Measurements from ENCODE around the gene CTDSP2.

Gene CTDSP2

GRCh38 chr12:57839996-57840395 lies 6.5 kb downstream of the CTDSP2 start:
- Histone ChIP-seq H2AFZ (ENCODE audit: low read depth, low read length, severe bottlenecking) (no peak overlapping the region), H3K4me2 (ENCODE audit: low read depth, low read length, poor library complexity, severe bottlenecking) (no peak overlapping the region), H3K79me2 (ENCODE audit: insufficient read depth, low read length) (no peaks in the 10 kb centered on the region), H3K9ac (ENCODE audit: low read length) (no peak overlapping the region), H3K36me3 (ENCODE audit: low read length) (no peaks in the 10 kb centered on the region), H3K27ac (ENCODE audit: low read depth, low read length) (no peak overlapping the region), H3K27me3 (ENCODE audit: low read length) (no peaks in the 10 kb centered on the region), H3K9me2 (replicated peaks; ENCODE audit: insufficient read depth, low read length) (no peaks in the 10 kb centered on the region), H3K9me3 (ENCODE audit: insufficient read depth, low read length) (no peaks in the 10 kb centered on the region), H3F3A (ENCODE audit: insufficient read depth) (no peaks in the 10 kb centered on the region), H3K4me3 (ENCODE audit: insufficient read depth, low read length, poor library complexity, severe bottlenecking) (no peak overlapping the region), H4K20me1 (ENCODE audit: low read depth, low read length) (no peaks in the 10 kb centered on the region)
- TF ChIP-seq, protein P1, sequence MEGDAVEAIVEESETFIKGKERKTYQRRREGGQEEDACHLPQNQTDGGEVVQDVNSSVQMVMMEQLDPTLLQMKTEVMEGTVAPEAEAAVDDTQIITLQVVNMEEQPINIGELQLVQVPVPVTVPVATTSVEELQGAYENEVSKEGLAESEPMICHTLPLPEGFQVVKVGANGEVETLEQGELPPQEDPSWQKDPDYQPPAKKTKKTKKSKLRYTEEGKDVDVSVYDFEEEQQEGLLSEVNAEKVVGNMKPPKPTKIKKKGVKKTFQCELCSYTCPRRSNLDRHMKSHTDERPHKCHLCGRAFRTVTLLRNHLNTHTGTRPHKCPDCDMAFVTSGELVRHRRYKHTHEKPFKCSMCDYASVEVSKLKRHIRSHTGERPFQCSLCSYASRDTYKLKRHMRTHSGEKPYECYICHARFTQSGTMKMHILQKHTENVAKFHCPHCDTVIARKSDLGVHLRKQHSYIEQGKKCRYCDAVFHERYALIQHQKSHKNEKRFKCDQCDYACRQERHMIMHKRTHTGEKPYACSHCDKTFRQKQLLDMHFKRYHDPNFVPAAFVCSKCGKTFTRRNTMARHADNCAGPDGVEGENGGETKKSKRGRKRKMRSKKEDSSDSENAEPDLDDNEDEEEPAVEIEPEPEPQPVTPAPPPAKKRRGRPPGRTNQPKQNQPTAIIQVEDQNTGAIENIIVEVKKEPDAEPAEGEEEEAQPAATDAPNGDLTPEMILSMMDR (IDR thresholded peaks at IDR 0.05; ENCODE audit: insufficient read depth, low read length, poor library complexity, severe bottlenecking): no peak
- TF ChIP-seq EZH2phosphoT487 (conservative IDR thresholded peaks at IDR 0.05; ENCODE audit: low read length): no peak

DNA sequence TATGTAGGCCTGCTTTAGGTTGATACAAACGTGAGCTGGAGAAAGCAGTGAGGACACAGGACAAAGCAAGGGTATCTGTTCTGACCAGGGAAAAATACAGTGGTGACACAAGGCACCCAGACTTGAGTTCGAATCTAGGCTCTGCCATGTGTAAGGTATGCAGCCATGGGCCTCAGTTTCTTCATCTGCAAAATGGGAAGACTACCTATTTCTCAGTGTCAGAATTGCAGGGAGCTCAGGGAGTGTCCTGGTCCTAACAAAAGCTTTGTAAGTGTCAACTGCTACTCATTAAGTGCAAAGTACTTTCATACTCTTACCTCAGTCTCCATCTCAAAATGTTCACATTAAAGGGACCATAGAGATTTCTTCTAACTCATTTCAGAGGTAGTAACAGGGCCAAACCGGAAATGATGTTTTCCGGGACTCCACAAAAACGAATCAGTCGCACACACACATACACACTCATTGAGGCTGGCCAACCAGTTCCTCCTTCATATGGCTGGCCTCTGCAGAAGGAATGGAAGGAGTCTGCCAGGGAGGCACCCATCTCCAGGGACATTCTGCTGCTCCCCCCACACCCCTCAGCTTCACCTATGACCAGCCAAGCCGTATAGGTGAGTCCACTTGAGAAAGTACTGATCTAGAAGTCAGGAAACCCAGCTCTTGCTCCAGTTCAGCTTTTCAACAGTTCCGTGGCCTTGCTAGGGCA lies 7.8 kb downstream of the CTDSP2 start:
- no peak overlapping the region for H3K4me2 ChIP-seq (ENCODE audit: low read depth, low read length, poor library complexity, severe bottlenecking)
- H4K20me1 ChIP-seq (ENCODE audit: low read depth, low read length): no peaks in the 10 kb centered on the region
- H3K79me2 ChIP-seq (ENCODE audit: insufficient read depth, low read length): no peaks in the 10 kb centered on the region
- no peak overlapping the region for H3K27ac ChIP-seq (ENCODE audit: low read depth, low read length)
- no peak overlapping the region for H3K4me3 ChIP-seq (ENCODE audit: insufficient read depth, low read length, poor library complexity, severe bottlenecking)
- no peak overlapping the region for H2AFZ ChIP-seq (ENCODE audit: low read depth, low read length, severe bottlenecking)
- no peaks in the 10 kb centered on the region for H3K9me3 ChIP-seq (ENCODE audit: insufficient read depth, low read length)
- H3K9me2 ChIP-seq (replicated peaks; ENCODE audit: insufficient read depth, low read length): no peaks in the 10 kb centered on the region
- no peak for TF ChIP-seq EZH2phosphoT487 (conservative IDR thresholded peaks at IDR 0.05; ENCODE audit: low read length)
- TF ChIP-seq, protein P1 (IDR thresholded peaks at IDR 0.05; ENCODE audit: insufficient read depth, low read length, poor library complexity, severe bottlenecking): no peak
- no peaks in the 10 kb centered on the region for H3K36me3 ChIP-seq (ENCODE audit: low read length)
- no peaks in the 10 kb centered on the region for H3F3A ChIP-seq (ENCODE audit: insufficient read depth)
- H3K27me3 ChIP-seq (ENCODE audit: low read length): no peaks in the 10 kb centered on the region
- no peak overlapping the region for H3K9ac ChIP-seq (ENCODE audit: low read length)

GRCh38 chr12:57837864-57838562 lies 8.5 kb downstream of the CTDSP2 start:
- H3K9me3 ChIP-seq (ENCODE audit: insufficient read depth, low read length): no peaks in the 10 kb centered on the region
- H2AFZ ChIP-seq (ENCODE audit: low read depth, low read length, severe bottlenecking): no peak overlapping the region
- H3K27ac ChIP-seq (ENCODE audit: low read depth, low read length): no peak overlapping the region
- no peak overlapping the region for H3K4me3 ChIP-seq (ENCODE audit: insufficient read depth, low read length, poor library complexity, severe bottlenecking)
- no peaks in the 10 kb centered on the region for H4K20me1 ChIP-seq (ENCODE audit: low read depth, low read length)
- no peak overlapping the region for H3K9ac ChIP-seq (ENCODE audit: low read length)
- no peaks in the 10 kb centered on the region for H3K36me3 ChIP-seq (ENCODE audit: low read length)
- H3F3A ChIP-seq (ENCODE audit: insufficient read depth): no peaks in the 10 kb centered on the region
- no peaks in the 10 kb centered on the region for H3K9me2 ChIP-seq (replicated peaks; ENCODE audit: insufficient read depth, low read length)
- no peaks in the 10 kb centered on the region for H3K79me2 ChIP-seq (ENCODE audit: insufficient read depth, low read length)
- no peaks in the 10 kb centered on the region for H3K27me3 ChIP-seq (ENCODE audit: low read length)
- TF ChIP-seq, protein P1 (IDR thresholded peaks at IDR 0.05; ENCODE audit: insufficient read depth, low read length, poor library complexity, severe bottlenecking): no peak
- no peak for TF ChIP-seq EZH2phosphoT487 (conservative IDR thresholded peaks at IDR 0.05; ENCODE audit: low read length)
- no peak overlapping the region for H3K4me2 ChIP-seq (ENCODE audit: low read depth, low read length, poor library complexity, severe bottlenecking)

Data from SU-DHL-6 (cell line).